Thyroid gland (tissue), 4 donors: ENCODE measurements around the gene RNGTT.

Experiments
- POLR2A ChIP-seq, 2 donors: fragments of 450-650 bp; IDR thresholded peaks; one replicate each; pipeline ENCODE4 v1.6.1; 2017; ENCODE audit warnings: antibody characterized with exemption in 2 of 2, mild to moderate bottlenecking in 2 of 2, moderate library complexity in 1 of 2
- TF ChIP-seq, protein P1 (sequence below), 6 experiments: fragments of 200-600 bp in 3 of 6; fragments of 450-650 bp in 3 of 6; sonication (generic) in 3 of 6; IDR thresholded peaks; one replicate each; pipeline ENCODE4 v1.5.1; 2016 to 2019; ENCODE audit warnings: antibody characterized with exemption in 6 of 6, mild to moderate bottlenecking in 2 of 6, inconsistent platforms in 1 of 6, moderate library complexity in 1 of 6

DNA sequence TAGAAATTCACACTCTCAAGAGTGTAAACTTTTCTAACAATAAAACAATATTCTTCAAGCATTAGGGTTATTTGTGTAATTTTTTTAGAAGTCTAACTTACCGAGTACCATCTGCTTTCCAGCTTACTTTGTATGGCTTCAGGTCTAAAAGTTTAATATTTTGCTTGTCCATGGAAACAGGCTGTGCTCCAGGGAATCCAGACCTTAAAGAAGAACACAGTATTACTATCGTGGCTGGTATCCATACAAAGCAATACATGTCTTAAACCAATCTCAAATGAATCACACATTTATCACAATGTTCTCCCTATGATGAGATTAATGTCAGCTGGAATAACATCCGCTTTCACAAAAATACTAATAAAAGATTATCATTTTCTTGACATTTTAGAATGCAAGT lies 73.0 kb downstream of the RNGTT start:
- no peak for TF ChIP-seq POLR2A (IDR thresholded peaks at IDR 0.05)
- TF ChIP-seq, protein P1, sequence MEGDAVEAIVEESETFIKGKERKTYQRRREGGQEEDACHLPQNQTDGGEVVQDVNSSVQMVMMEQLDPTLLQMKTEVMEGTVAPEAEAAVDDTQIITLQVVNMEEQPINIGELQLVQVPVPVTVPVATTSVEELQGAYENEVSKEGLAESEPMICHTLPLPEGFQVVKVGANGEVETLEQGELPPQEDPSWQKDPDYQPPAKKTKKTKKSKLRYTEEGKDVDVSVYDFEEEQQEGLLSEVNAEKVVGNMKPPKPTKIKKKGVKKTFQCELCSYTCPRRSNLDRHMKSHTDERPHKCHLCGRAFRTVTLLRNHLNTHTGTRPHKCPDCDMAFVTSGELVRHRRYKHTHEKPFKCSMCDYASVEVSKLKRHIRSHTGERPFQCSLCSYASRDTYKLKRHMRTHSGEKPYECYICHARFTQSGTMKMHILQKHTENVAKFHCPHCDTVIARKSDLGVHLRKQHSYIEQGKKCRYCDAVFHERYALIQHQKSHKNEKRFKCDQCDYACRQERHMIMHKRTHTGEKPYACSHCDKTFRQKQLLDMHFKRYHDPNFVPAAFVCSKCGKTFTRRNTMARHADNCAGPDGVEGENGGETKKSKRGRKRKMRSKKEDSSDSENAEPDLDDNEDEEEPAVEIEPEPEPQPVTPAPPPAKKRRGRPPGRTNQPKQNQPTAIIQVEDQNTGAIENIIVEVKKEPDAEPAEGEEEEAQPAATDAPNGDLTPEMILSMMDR (IDR thresholded peaks at IDR 0.05), result no peak
